ENCODE results near the gene ADD3. TPM values are rescaled to one million over a fixed set of nuclear protein-coding genes. Genes with fewer than 3 reads are reported as not detected.
A peak's percentile ranks its signal among the peaks of the same experiment; 100 is the strongest.

Gene ADD3
- total RNA-seq, 1 donor from 2014 or later, result 94.6 TPM

- Histone ChIP-seq H3K27ac (no peak overlapping the region), H3K36me3 (no peaks in the 10 kb centered on the region), H3K9me3 (no peaks in the 10 kb centered on the region), H3K4me3 (no peak overlapping the region), H3K4me1 (peaks cover 8% of the 10 kb centered on the region), H3K27me3 (ENCODE audit: low read depth) (peaks cover 42% of the 10 kb centered on the region)
- TF ChIP-seq, protein P1, sequence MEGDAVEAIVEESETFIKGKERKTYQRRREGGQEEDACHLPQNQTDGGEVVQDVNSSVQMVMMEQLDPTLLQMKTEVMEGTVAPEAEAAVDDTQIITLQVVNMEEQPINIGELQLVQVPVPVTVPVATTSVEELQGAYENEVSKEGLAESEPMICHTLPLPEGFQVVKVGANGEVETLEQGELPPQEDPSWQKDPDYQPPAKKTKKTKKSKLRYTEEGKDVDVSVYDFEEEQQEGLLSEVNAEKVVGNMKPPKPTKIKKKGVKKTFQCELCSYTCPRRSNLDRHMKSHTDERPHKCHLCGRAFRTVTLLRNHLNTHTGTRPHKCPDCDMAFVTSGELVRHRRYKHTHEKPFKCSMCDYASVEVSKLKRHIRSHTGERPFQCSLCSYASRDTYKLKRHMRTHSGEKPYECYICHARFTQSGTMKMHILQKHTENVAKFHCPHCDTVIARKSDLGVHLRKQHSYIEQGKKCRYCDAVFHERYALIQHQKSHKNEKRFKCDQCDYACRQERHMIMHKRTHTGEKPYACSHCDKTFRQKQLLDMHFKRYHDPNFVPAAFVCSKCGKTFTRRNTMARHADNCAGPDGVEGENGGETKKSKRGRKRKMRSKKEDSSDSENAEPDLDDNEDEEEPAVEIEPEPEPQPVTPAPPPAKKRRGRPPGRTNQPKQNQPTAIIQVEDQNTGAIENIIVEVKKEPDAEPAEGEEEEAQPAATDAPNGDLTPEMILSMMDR (IDR thresholded peaks at IDR 0.05), result no peak
- no peak for DNase-seq
- intact Hi-C loops (cut with DNase I), result no loop called here
- ATAC-seq, result no peak
Observed at GRCh38 chr10:110167149-110167548, 159.4 kb downstream of the ADD3 start.

GRCh38 chr10:110168601-110169481 lies 161.1 kb downstream of the ADD3 start:
- H3K36me3 ChIP-seq, result no peaks in the 10 kb centered on the region
- H3K27me3 ChIP-seq (ENCODE audit: low read depth), result peaks cover 42% of the 10 kb centered on the region
- ATAC-seq (no peak), DNase-seq (no peak)
- H3K9me3 ChIP-seq, result no peaks in the 10 kb centered on the region
- no peak overlapping the region for H3K4me3 ChIP-seq
- H3K27ac ChIP-seq, result no peak overlapping the region
- peaks cover 8% of the 10 kb centered on the region for H3K4me1 ChIP-seq
- intact Hi-C loops (cut with DNase I), result no loop called here
- TF ChIP-seq, protein P1 (IDR thresholded peaks at IDR 0.05), result no peak

DNA sequence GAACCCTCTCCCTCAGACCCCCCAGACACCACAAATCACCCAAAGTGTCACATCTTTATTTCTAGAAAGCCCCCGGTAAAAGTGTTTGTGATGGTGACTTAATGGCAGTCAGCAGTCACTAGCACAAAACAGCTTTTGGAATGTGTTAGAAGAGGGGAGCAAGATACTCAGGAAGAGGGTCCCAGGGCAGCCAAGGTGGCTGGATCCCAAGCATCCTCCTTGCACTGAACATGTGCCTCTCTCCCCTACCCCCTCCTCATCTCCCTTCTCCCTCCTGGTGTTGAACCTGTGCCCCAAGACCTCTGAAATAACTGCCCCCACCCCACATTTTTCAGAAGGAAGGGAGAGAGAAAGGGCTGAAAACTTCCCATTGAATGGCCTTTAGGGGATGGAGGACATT lies 161.8 kb downstream of the ADD3 start:
- intact Hi-C loops (cut with DNase I), result no loop called here
- TF ChIP-seq, protein P1 (IDR thresholded peaks at IDR 0.05), result no peak
- Histone ChIP-seq H3K9me3 (no peaks in the 10 kb centered on the region), H3K27me3 (ENCODE audit: low read depth) (peaks cover 42% of the 10 kb centered on the region), H3K27ac (no peak overlapping the region), H3K4me3 (no peak overlapping the region), H3K4me1 (peaks cover 8% of the 10 kb centered on the region), H3K36me3 (no peaks in the 10 kb centered on the region)
- DNase-seq (no peak), ATAC-seq (no peak)

- DNase-seq (no peak), ATAC-seq (peak in 1 of 2 donors; percentile 18)
- intact Hi-C loops (cut with DNase I), result no loop called here
- H3K36me3 ChIP-seq, result no peaks in the 10 kb centered on the region
- H3K27ac ChIP-seq, result peak overlapping the region; percentile 46
- no peaks in the 10 kb centered on the region for H3K9me3 ChIP-seq
- TF ChIP-seq, protein P1 (IDR thresholded peaks at IDR 0.05), result no peak
- H3K27me3 ChIP-seq (ENCODE audit: low read depth), result peaks cover 42% of the 10 kb centered on the region
- H3K4me1 ChIP-seq, result peaks cover 8% of the 10 kb centered on the region
- no peak overlapping the region for H3K4me3 ChIP-seq
Observed at GRCh38 chr10:110170142-110170971, 162.6 kb downstream of the ADD3 start.

- H3K27me3 ChIP-seq (ENCODE audit: low read depth), result peaks cover 39% of the 10 kb centered on the region
- H3K4me1 ChIP-seq, result peaks cover 10% of the 10 kb centered on the region
- H3K4me3 ChIP-seq, result no peak overlapping the region
- H3K27ac ChIP-seq, result no peak overlapping the region
- DNase-seq (no peak), ATAC-seq (no peak)
- no peaks in the 10 kb centered on the region for H3K9me3 ChIP-seq
- intact Hi-C loops (cut with DNase I), result no loop called here
- TF ChIP-seq, protein P1 (IDR thresholded peaks at IDR 0.05), result no peak
- H3K36me3 ChIP-seq, result no peaks in the 10 kb centered on the region
Observed at GRCh38 chr10:110171032-110171431, 163.2 kb downstream of the ADD3 start.

Data from lower lobe of right lung (tissue), 2 donors.